SH-SY5Y (cell line): Measurements from ENCODE around the gene TTC33.

Experiments
- GATA2 ChIP-seq: IDR thresholded peaks from 2 replicates; pipeline ENCODE4 v1.6.1; 2011; ENCODE audit warnings: mild to moderate bottlenecking, low read depth, low read length
- GATA3 ChIP-seq: IDR thresholded peaks from 2 replicates; pipeline ENCODE4 v1.6.1; 2011; ENCODE audit warnings: low read depth, mild to moderate bottlenecking, low read length, moderate library complexity

GRCh38 chr5:40675396-40676133 lies 80.2 kb downstream of the TTC33 start:
- TF ChIP-seq GATA3: no peak
- TF ChIP-seq GATA2: no peak
